ENCODE results near the gene UTS2B.

UTS2B gene, protein sequence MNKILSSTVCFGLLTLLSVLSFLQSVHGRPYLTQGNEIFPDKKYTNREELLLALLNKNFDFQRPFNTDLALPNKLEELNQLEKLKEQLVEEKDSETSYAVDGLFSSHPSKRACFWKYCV

GRCh38 chr3:191329654-191330529 is at the start of gene UTS2B:
Gene UTS2B (minus strand): TSS chr3:191330526. CDS start chr3:191282189, 48,337 bp downstream.
- peak; percentile 72 for DNase-seq (ENCODE audit: low read depth)

- no peak for DNase-seq (ENCODE audit: low read depth)
Observed at GRCh38 chr3:191380001-191380400, 49.7 kb upstream of the UTS2B start.

DNA sequence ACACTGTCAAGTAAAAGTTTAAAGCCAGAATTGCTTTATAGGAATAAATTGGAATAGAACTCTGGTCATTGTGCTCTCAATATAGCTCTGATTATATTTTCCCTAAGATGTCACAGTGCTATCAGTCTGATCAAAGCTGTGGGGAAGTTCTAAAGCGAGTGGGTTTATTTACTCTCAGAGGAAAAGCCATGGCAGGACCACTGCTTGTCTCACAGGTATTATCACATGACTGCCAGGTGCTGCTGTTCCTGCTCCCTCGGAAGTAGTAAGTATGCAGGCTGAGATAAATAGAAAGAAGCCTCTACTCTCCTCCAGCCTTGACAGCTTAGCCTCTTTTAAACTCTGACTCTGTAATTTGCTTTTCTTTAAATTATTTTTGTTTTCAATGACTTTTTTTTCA is 49.1 kb upstream of the UTS2B start:
- no peak for DNase-seq (ENCODE audit: low read depth)

- DNase-seq (ENCODE audit: low read depth) = peak; percentile 31
Observed at GRCh38 chr3:191378142-191378812, 48.0 kb upstream of the UTS2B start.

DNA sequence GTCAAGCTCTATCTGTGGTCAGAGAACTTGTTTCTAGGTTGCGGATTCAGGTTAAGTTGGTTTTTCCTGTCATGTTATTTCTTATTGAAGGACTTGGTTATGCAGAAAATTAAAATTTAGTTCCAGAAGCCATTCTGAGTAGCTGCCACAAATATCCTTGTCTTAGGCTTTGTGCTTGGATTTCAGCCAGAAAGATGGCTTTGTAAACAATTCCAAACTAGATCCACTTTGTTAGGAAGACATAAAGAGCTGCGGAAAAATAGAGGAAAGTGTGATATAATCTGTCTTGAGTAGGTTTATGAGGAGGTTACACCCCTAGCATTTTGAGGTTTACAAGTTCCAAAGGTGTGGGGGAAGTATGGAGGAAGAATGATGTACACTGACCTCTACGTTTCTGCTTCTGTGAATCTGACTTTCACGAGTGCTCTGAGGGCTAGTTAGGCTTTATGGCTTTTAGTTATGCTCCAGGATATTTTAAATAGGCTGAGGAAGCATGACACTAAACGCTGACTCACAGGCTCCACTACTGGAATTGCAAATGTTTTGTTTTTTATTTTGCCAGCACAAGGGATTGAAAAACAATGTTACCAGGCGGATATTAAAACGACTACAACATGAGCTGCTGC is 46.3 kb upstream of the UTS2B start:
- DNase-seq (ENCODE audit: low read depth) = peak; percentile 89

- peak; percentile 34 for DNase-seq (ENCODE audit: low read depth)
Observed at GRCh38 chr3:191373327-191373726, 43.0 kb upstream of the UTS2B start.

GRCh38 chr3:191372122-191372521 is 41.8 kb upstream of the UTS2B start:
- DNase-seq (ENCODE audit: low read depth) = no peak

DNA sequence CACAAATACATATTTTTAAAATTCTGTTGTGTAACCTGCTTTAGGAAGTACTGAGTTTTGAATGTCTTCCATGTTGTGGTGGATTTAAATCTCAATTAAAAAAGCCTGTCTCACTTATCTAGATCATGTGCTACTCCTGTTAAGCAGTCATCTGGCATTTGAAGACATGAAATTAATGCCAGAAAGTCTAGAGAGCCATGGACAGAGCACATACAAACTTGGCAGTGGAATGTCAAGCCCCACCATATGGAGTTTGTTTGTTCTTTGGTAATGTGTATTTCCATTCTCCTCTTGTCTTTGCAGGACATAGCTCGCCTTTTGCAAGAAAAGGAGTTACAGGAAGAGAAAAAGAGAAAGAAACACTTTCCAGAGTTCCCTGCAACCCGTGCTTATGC is 39.3 kb upstream of the UTS2B start:
- peak; percentile 16 for DNase-seq (ENCODE audit: low read depth)

- no peak for DNase-seq (ENCODE audit: low read depth)
Observed at GRCh38 chr3:191368755-191369615, 38.7 kb upstream of the UTS2B start.

DNA sequence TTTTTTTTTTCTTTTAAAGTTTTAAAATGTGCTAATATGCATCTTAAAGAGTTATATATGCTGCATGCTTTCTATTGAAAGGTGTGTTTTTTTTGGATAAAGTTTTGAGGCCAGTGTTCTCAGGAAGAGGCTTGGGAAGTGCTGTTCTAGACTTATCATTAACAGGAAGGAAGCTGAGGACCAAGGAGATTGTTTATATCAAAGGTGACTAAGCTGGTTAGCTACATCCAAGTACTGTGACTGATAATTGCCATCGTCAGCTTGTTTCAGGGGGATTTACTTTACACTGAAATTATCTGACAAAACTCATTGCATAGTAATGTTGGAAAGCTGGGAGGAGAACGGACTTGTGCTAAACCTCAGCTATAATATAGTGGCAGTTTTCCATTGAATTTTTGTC is 36.3 kb upstream of the UTS2B start:
- peak; percentile 65 for DNase-seq (ENCODE audit: low read depth)

GRCh38 chr3:191363221-191363620 is 32.9 kb upstream of the UTS2B start:
- no peak for DNase-seq (ENCODE audit: low read depth)

GRCh38 chr3:191362524-191363090 is 32.3 kb upstream of the UTS2B start:
- DNase-seq (ENCODE audit: low read depth) = no peak

- DNase-seq (ENCODE audit: low read depth) = no peak
Observed at GRCh38 chr3:191362037-191362436, 31.7 kb upstream of the UTS2B start.

DNA sequence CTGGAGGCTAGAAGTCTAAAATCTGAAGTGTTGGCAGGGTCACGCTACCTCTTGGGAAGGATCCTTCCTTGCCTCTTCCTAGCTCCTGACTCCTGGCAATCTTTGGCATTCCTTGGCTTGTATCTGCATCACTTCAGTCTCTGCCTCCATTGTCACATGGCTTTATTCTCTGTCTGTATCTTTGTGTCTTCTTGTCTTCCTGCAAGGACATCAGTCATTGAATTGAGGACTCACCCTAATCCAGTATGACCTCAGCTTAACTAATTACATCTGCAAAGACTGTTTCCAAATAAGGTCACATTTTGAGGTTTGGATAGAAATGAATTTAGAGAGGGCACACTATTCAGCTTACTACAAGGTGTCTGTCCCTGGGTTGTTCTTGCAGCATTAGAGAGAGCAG is 31.1 kb upstream of the UTS2B start:
- DNase-seq (ENCODE audit: low read depth) = no peak

DNA sequence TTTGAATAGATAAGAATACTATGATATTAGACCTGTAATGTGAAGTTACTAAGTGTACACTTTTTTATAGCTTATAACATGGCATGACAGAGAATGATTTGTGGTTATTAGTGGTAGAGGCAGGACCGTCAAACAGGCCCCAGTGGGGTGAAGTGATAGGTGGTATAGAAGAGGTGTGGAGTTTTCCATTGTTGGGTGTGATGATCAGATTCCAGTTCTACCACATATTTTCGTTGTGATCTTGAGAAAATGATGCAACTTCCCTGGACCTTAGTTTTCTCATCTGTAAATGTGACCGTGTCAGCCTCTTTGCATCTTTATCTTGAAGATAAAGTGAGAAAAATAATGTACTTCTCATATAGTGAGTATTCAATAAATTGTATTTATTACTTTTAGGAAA is 30.3 kb upstream of the UTS2B start:
- DNase-seq (ENCODE audit: low read depth) = no peak

- no peak for DNase-seq (ENCODE audit: low read depth)
Observed at GRCh38 chr3:191358929-191359328, 28.6 kb upstream of the UTS2B start.

GRCh38 chr3:191357909-191358308 is 27.6 kb upstream of the UTS2B start:
- no peak for DNase-seq (ENCODE audit: low read depth)

DNA sequence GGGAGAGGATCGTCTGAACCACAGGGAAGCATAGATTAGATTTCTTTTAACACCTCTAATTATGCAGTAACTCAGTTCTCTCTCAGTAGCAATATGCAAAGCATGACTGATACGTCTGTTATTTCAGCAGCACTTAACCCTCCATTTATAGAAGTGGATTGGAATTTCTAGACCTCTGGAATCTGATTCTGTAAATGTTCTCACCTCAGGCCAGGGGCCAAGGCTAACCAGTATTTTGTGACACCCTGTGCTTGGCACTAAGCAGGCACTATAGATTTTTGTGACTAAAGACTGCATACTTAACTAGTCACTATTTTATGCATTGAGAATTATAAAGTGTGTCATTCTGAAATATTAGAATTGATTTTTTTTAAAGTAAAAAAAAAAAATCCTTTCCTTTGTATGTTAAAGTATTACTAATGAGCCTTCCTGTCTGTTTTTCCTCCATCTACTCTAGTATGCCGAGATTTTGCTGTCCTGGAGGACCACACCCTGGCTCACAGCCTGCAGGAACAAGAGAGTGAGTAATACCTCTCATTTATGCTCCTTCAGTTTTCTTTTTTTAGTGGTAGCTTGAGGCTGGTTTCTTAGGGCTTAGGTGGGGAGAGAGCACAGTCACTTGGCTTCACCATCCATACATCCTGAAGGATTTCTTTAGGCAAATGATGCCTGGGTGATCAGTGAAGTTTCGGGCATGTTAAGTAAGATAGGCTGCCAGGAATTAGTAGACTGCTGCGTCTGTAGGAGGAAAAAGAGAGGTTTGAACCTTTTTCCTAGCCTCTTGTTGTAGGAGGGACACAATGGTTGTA is 26.5 kb upstream of the UTS2B start:
- DNase-seq (ENCODE audit: low read depth) = peak; percentile 80

- DNase-seq (ENCODE audit: low read depth) = no peak
Observed at GRCh38 chr3:191355406-191355805, 25.1 kb upstream of the UTS2B start.

GRCh38 chr3:191353022-191353777 is 22.9 kb upstream of the UTS2B start:
- DNase-seq (ENCODE audit: low read depth) = no peak

Data from EH (cell line).